Glutamatergic neuron (in vitro differentiated cells): ENCODE results near the gene LHFPL6. TPM values are rescaled to one million over a fixed set of nuclear protein-coding genes. Genes with fewer than 3 reads are reported as not detected.

ENCODE experiments used
- DNase-seq: peaks from one replicate; pipeline ENCODE4 v3.0.0; 2022
- H3K27ac Mint-ChIP-seq: one replicate; pipeline ENCODE4 v1.8.0; 2020; ENCODE audit warnings: mild to moderate bottlenecking, mixed read lengths, inconsistent platforms; ENCODE audit not compliant: unreplicated experiment
- H3K27me3 Mint-ChIP-seq: one replicate; pipeline ENCODE4 v1.8.0; 2020; ENCODE audit warnings: mild to moderate bottlenecking, moderate library complexity, mixed read lengths, inconsistent platforms; ENCODE audit not compliant: unreplicated experiment
- H3K36me3 Mint-ChIP-seq: one replicate; pipeline ENCODE4 v1.8.0; 2020; ENCODE audit warnings: mild to moderate bottlenecking, mixed read lengths, inconsistent platforms; ENCODE audit not compliant: unreplicated experiment
- H3K4me1 Mint-ChIP-seq: one replicate; pipeline ENCODE4 v1.8.0; 2020; ENCODE audit warnings: mild to moderate bottlenecking, low read depth, mixed read lengths, inconsistent platforms; ENCODE audit not compliant: unreplicated experiment
- H3K4me3 Mint-ChIP-seq: one replicate; pipeline ENCODE4 v1.8.0; 2020; ENCODE audit warnings: mild to moderate bottlenecking, mixed read lengths, inconsistent platforms; ENCODE audit not compliant: unreplicated experiment
- H3K9me3 Mint-ChIP-seq: one replicate; pipeline ENCODE4 v1.8.0; 2020; ENCODE audit warnings: mild to moderate bottlenecking, moderate library complexity, mixed read lengths, inconsistent platforms; ENCODE audit not compliant: unreplicated experiment
- total RNA-seq: library from RNA; stranded (reverse); fragmentation: NEBNext Ultra II Directional; extraction: Animal tissue kit (Norgen Biotek cat#: 25700); gene quantifications from one replicate; pipeline ENCODE4 v1.2.1, GENCODE V29; 2021; ENCODE audit not compliant: unreplicated experiment
- TF ChIP-seq, protein P1 (sequence below): fragments of 200-600 bp; sonication (generic); IDR thresholded peaks from one replicate; pipeline ENCODE4 v1.5.0; 2021; ENCODE audit not compliant: partially characterized antibody, unreplicated experiment

The LHFPL6 gene
- total RNA-seq, 1 donor from 2014 or later = 1.7 TPM

DNA sequence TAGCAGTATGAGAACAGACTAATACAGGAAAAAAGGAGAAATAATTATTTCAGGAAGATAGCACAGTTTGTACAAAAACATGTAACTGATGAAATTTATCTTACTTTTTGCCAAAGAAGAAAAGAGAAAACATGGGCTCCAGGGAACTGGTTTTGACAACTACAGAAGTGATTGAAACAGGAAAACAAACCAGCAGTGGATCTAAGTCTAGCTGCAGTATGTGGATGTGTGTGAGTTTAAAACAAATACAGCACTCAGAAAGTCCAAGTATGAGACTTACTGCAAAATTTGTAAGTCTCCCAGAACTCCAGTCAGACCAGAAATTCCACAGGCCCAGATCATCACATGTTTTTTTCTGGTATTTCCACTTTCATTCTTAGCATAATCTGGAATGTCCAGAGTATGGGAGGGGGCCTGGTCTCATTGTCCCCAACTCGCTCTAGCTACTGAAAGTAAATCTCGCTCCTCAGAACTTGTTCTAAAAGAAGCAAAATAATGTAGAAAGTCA, 305.3 kb downstream of the LHFPL6 start:
- Mint-ChIP-seq H3K9me3 (peaks cover 5% of the 10 kb centered on the region), H3K27ac (no peak overlapping the region), H3K27me3 (peaks cover 3% of the 10 kb centered on the region), H3K36me3 (peaks cover 17% of the 10 kb centered on the region), H3K4me3 (no peak overlapping the region), H3K4me1 (no peaks in the 10 kb centered on the region)
- TF ChIP-seq, protein P1, sequence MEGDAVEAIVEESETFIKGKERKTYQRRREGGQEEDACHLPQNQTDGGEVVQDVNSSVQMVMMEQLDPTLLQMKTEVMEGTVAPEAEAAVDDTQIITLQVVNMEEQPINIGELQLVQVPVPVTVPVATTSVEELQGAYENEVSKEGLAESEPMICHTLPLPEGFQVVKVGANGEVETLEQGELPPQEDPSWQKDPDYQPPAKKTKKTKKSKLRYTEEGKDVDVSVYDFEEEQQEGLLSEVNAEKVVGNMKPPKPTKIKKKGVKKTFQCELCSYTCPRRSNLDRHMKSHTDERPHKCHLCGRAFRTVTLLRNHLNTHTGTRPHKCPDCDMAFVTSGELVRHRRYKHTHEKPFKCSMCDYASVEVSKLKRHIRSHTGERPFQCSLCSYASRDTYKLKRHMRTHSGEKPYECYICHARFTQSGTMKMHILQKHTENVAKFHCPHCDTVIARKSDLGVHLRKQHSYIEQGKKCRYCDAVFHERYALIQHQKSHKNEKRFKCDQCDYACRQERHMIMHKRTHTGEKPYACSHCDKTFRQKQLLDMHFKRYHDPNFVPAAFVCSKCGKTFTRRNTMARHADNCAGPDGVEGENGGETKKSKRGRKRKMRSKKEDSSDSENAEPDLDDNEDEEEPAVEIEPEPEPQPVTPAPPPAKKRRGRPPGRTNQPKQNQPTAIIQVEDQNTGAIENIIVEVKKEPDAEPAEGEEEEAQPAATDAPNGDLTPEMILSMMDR = no peak
- no peak for DNase-seq

DNA sequence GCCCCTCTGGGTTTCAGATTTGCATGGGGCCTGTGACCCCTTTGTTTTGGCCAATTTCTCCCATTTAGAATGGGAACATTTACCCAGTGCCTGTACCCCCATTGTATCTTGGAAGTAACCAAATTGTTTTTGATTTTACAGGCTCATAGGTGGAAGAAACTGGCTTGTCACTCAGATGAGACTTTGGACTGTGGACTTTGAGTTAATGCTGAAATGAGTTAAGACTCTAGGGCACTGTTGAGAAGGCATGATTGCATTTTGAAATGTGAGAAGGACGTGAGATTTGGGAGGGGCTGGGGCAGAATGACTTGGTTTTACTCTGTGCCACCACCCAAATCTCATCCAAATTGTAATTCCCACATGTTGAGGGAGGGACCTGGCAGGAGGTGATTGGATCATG, 306.0 kb downstream of the LHFPL6 start:
- TF ChIP-seq, protein P1 = no peak
- Mint-ChIP-seq H3K4me1 (no peaks in the 10 kb centered on the region), H3K36me3 (peaks cover 17% of the 10 kb centered on the region), H3K27me3 (peaks cover 2% of the 10 kb centered on the region), H3K9me3 (peaks cover 5% of the 10 kb centered on the region), H3K27ac (no peak overlapping the region), H3K4me3 (no peak overlapping the region)
- no peak for DNase-seq

DNA sequence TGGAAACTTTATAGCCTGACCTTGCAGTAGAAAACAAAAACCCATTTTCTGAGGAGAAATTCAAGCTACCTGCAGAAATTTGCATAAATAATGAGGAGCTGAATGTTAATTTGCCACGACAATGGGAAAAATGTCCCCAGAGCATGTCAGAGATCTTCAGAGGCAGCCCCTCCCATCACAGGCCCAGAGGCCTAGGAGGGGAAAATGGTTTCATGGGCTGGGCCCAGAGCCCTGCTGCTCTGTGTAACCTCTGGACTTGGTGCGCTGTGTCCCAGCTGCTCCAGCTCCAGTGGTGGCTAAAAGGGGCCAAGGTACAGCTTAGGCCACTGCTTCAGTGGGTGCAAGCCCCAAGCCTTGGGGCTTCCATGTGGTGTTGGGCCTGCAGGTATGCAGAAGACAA, 306.8 kb downstream of the LHFPL6 start:
- H3K27me3 Mint-ChIP-seq = peaks cover 2% of the 10 kb centered on the region
- no peaks in the 10 kb centered on the region for H3K4me1 Mint-ChIP-seq
- DNase-seq = no peak
- H3K36me3 Mint-ChIP-seq = peaks cover 17% of the 10 kb centered on the region
- H3K4me3 Mint-ChIP-seq = no peak overlapping the region
- no peak overlapping the region for H3K27ac Mint-ChIP-seq
- H3K9me3 Mint-ChIP-seq = peaks cover 5% of the 10 kb centered on the region
- TF ChIP-seq, protein P1 = no peak

Other genes starting within 250 kb of the LHFPL6 start
- 25.5 TPM for gene COG6, start 52.5 kb upstream of the LHFPL6 start, total RNA-seq